Stimulated activated CD8-positive, alpha-beta memory T cell treated with anti-CD3 and anti-CD28 coated beads, Interleukin-4, amount 100 ng/mL, for 48 hours (primary cell): ENCODE data around the gene OPHN1.
"Not testable (repeated sequence)": the region's sequence is repeated elsewhere in the genome, so short reads cannot be mapped to it uniquely, and the experiment has no call there.

ENCODE experiments used
- DNase-seq: peaks from one replicate; pipeline ENCODE4 v3.0.0-alpha.2; 2020

The OPHN1 gene

DNA sequence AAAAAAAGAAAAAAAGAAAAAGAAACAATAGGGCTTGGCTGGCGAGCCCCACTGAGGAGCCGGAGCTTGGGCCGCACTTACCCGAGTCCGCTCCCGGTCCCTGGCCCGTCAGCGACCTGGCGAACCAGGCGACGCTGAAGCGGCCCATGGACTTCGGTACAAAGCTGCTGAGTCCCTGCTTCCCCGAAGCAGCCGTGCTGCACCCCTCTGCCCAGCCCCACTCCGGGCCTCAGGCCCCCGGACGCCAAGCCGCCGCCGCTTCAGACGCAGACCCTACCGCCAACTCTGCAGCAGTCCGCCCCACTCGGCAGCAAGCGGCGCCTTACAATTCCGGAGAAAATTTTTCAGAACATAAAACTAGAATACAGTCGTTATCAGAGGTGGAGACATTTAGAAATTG, 300.5 kb downstream of the OPHN1 start:
- no peak for DNase-seq

GRCh38 chrX:68121835-68122234, 311.5 kb downstream of the OPHN1 start:
- DNase-seq = no peak

DNA sequence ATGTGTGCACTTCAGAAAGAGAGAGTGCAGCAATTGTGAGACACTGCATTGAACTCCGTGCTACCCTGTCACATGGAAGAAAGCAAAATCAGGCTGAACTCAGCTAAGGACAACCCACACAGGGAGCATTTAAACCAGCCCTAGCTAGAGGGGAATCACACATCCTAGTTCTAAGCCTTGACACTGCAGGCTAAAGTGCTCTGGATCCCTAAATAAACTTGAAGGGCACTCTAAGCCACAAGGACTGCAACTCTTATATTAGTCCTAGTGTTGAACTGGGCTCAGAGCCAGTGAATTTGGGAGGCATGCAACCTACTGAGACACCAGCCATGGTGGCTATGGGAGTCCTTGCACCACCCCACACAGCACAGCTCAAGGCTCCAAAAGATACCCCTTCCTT, 311.9 kb downstream of the OPHN1 start:
- DNase-seq = no peak

DNA sequence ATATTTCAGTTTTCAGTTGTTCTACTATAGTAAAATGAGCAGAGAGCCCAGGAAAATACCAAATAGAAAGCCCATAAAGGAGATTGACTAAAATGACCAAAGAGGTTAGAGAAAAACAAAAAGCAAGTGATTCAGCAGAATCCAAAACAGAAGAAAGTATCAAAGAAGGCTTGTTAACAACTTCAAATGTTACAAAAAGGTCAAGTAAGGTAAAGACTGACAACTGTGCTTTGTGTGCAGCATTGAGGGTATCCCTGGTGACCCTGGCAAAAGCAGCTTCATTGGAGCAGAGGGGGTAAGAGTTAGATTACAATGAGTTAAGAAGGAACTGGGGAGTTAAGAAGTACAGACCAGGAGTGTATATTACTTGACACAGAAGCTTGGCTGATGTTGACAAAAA, 317.9 kb downstream of the OPHN1 start:
- no peak for DNase-seq

DNA sequence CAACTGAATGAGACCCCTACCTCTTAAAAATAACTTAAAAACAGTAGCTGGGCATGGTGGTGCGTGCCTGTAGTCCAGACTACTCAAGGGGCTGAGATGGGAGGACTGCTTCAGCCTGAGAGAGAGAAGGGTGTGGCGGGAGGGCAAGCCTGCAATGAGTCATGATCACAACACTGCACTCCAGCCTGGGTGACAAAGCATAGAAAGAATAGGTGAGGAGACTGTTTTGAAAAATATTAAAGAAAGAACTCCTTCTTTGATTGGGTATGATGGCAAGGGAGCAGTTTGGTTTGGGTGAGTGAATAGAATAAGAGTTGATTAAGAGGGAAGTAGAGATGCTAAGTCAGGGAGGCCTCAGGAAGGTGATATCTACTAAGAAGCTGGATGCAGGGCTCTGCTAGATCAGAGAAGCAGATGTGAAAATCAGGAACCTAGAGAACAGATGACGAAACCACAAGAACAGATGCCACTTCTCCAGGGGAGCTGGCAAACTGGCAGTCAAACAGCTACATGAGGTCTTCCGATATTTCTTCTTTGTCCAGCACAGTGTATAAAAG, 318.6 kb downstream of the OPHN1 start:
- DNase-seq = no peak

GRCh38 chrX:68113837-68114572, 319.3 kb downstream of the OPHN1 start:
- no peak for DNase-seq

GRCh38 chrX:68112321-68112720, 321.0 kb downstream of the OPHN1 start:
- DNase-seq = no peak

DNA sequence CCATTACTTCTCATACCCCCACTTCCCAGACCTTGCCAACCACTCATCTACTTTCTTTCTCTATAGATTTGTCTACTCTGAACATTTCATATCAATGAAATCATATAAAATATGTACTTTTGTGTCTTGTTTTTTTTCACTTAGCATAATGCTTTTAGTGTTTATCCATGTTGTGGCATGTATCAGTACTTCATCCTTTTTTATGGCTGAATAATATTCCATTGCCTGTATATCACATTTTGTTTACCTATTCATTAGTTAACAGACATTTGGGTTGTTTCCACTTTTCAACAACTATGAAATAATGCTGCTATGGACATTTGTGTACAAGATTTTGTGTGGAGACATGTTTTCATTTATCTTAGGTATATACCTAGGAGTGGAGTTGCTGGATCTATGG, 324.1 kb downstream of the OPHN1 start:
- no peak for DNase-seq

- DNase-seq = no peak
These were observed 334.9 kb downstream of the OPHN1 start for GRCh38 chrX:68098431-68098830.

DNA sequence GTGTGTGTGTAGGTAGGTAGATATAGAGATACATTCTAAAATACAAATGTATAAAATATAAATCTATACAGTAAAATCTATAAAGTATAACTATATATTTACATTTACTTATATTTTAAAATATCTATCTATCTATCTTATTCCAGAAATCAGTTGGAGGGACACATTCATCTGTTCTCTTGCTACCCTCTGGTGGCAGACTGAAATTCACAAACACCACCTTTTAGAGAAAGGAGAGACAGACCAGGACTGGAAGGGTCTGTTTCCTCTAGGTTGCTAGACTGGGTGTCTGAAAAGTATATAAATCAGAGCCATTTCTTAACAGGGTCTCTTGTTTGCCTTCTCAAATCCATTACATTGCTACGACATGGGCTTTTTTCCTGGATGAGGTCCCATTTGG, 343.0 kb downstream of the OPHN1 start:
- DNase-seq = no peak

- no peak for DNase-seq
These were observed 345.8 kb downstream of the OPHN1 start for GRCh38 chrX:68087526-68087925.

- DNase-seq = no peak
These were observed 346.6 kb downstream of the OPHN1 start for GRCh38 chrX:68086709-68087108.

GRCh38 chrX:68084765-68085164, 348.5 kb downstream of the OPHN1 start:
- no peak for DNase-seq

DNA sequence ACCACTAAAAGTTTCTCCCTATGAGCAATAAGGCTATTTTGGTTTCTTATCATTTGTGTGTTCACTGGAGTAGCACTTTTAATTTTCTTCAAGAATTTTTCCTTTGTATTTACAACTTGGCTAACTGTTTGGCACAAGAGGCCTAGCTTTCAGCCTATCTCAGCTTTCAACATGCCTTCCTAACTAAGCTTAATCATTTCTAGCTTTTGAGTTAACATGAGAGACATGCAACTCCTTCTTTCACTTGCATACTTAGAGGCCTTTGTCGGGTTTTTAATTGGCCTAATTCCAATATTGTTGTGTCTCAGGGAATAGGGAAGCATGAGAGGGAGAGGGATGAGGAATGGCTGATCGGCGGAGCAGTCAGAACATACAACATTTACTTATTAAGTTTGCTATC, 349.8 kb downstream of the OPHN1 start:
- DNase-seq = no peak

GRCh38 chrX:68079961-68080360, 353.3 kb downstream of the OPHN1 start:
- no peak for DNase-seq

DNA sequence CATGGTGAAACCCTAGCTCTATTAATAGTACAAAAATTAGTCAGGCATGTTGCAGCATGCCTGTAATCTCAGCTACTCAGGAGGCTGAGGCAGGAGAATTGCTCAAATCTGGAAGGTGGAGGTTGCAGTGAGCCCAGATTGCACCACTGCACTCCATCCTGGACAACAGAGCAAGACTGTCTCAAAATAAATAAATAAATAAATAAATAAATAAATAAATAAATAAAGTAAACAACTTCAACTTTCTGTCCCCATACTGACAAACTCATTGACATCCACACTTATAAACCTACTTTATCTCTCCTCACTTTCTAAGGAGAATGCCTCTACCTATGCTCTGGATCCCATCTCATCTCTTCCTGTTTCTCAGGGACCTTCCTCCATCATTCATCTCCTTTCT, 354.5 kb downstream of the OPHN1 start:
- DNase-seq = not testable (repeated sequence)

DNA sequence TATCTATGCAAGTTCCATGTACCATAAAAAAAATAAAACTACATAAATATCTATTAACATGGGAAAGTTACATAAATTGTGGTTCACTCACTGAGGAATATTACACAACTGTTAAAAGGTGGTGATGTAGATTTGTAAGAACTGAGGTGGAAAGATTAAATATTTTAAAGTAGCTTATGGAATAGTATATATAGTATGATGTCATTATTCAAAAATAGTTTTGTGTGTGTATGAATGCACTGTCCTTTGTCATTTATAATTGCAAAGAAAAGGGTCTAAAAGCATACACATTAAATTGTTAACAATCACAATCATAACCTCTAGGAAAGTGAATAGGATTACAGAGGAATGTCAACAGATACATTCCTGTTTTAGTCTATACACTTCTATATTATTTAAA, 355.9 kb downstream of the OPHN1 start:
- no peak for DNase-seq

DNA sequence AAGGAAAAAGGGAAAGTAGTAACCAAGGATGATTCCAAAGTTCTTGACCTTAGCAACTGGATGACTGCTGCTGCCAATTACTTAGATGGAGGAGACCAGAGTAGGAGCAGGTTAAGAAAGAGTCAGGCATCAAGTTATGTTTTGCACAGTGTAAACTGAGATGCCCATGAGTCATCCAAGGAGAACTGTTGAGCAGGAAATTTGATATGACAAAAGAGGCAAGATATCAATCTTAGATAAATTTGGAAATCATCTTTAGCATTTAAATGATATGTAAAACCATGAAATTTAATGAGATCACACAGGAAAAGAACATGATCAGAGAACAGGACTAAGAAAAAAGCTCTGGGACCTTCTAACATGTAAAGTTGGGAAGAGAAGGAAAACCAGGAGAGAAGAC, 361.3 kb downstream of the OPHN1 start:
- no peak for DNase-seq

- not testable (repeated sequence) for DNase-seq
These were observed 363.2 kb downstream of the OPHN1 start for GRCh38 chrX:68070119-68070518.

DNA sequence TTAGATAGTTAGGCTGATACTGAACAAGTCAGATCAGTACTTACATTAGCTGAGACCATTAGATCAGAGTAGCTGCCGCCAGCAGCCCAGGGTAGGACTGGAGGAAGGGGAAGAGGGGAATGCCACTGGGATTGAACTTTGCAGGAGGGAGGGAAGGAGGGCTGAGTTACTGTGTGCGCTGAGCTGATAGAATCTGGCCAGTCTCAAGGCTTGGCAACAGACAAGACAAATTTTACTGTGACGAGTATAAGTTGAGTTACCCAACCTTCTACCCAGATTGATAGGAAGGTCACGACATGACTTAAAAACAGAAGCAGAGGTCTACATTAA, 372.1 kb downstream of the OPHN1 start:
- DNase-seq = no peak

DNA sequence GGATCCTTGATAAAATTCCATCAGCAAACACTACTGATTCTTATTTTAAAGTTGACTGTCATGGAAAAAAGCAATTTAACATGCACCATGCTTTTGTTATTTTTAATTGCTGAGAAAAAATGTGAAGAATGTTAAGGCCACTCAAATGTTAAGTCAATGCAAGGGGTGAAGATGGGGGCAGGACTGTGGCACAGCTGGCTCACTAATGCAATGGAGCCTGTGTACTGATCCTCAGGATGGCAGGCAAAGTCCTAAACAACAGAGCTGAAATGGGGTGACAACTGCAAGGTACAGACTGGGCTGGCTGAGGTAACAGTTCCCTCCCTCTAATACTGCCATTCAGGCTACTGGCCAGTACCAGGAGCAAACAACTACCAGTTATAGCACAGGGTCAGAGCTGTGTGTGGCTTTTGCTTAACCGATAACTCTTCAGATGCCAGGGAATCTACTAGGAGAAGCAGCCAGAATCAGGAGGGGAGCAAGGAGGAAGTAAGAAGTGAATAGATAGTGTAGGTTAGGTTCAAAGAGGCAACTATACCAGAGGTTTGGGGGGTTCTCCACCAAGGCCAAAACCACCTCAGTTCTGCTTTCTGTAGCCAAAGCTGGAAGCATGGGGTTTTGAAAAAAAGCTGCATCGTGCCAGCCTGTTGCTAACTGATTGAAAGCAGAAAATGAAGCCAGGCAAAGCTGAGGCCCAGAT, 372.6 kb downstream of the OPHN1 start:
- DNase-seq = no peak

GRCh38 chrX:68059469-68059868, 373.8 kb downstream of the OPHN1 start:
- DNase-seq = no peak

GRCh38 chrX:68049466-68049865, 383.8 kb downstream of the OPHN1 start:
- no peak for DNase-seq

- no peak for DNase-seq
These were observed 384.5 kb downstream of the OPHN1 start for GRCh38 chrX:68048774-68049173.
